HG02571 (cell line): Measurements from ENCODE around the gene HMGB4.

ENCODE experiments used
- ATAC-seq: cut with Tn5 transposase; IDR thresholded peaks from one replicate; pipeline ENCODE4 v1.9.1; 2021; ENCODE audit warnings: mild to moderate bottlenecking, moderate library complexity; ENCODE audit not compliant: unreplicated experiment

HMGB4 gene

GRCh38 chr1:33846861-33847260 lies 17.0 kb upstream of the HMGB4 start:
- no peak for ATAC-seq

DNA sequence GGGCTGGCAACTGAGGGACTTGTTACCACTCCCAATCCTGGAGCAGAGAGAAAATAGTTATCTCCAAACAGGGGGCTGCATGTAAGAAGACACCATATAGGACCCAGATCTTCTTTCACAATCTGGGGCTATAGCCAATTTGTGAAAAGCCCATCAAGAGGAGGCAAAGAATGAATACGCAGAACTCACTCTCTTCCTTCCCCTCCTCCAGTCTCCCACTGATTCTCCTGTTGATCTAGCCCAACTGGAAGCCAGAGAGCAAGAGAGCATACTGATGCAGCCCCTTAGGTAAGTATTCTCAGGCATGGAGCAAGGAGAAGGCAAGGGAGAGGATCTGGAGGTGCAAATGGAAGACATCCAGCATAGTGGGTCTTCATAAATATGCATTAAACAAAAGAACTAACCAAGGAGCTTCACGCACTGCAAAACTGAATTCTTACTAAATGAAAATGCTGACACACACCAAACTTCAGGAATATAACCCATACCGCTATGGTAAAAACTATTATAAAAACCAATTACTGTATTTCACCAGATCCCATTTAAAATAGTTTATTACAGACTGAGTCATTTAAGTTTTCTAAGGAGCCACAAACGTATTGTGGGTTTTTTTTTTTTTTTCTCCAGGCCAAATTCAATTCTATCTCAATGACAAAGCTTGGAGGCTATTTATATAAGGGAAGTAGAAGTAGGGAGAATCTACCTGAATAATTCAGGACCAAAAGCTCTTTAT lies 15.5 kb upstream of the HMGB4 start:
- no peak for ATAC-seq

DNA sequence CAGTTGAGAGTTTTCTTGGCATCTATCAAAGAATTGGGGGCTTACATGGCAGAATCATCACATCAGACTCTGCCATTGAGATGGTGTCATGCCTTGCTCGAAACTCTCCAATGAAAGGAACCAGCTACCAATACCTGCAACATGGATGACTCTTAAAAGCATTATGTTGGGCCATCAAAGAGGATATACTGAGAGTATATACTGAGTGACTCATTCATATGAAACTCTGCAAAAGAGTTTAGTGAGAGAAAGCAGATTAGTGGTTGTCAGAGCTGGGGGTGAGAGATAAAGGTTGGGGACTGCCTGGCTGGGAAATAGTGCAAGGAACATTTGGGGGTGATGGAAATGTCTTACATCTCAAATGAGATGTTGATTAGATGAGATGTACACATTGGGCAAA lies 14.7 kb upstream of the HMGB4 start:
- ATAC-seq, result no peak

GRCh38 chr1:33850481-33850880 lies 13.4 kb upstream of the HMGB4 start:
- ATAC-seq, result no peak

DNA sequence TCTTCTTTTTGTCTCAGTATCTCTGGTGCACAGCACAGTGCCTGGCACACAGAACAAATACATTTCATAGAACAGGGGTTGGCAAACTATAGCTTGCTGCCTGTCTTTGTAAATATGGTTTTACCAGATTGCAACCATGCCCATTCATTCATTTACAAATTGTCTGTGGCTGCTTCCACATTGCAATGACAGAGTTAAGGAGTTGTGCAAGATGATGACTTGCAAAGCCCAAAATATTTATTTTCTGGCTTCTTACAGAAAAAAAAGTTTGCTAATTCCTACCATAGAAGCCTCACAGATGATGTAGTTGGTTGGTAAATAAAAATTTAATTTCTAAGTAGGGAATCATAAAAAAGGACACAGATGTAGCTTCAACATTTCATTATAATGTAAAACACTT lies 11.2 kb upstream of the HMGB4 start:
- no peak for ATAC-seq

GRCh38 chr1:33853431-33853830 lies 10.4 kb upstream of the HMGB4 start:
- ATAC-seq, result no peak

- no peak for ATAC-seq
Observed at GRCh38 chr1:33854091-33854490, 9.8 kb upstream of the HMGB4 start.

GRCh38 chr1:33860671-33861070 lies 3.2 kb upstream of the HMGB4 start:
- no peak for ATAC-seq

DNA sequence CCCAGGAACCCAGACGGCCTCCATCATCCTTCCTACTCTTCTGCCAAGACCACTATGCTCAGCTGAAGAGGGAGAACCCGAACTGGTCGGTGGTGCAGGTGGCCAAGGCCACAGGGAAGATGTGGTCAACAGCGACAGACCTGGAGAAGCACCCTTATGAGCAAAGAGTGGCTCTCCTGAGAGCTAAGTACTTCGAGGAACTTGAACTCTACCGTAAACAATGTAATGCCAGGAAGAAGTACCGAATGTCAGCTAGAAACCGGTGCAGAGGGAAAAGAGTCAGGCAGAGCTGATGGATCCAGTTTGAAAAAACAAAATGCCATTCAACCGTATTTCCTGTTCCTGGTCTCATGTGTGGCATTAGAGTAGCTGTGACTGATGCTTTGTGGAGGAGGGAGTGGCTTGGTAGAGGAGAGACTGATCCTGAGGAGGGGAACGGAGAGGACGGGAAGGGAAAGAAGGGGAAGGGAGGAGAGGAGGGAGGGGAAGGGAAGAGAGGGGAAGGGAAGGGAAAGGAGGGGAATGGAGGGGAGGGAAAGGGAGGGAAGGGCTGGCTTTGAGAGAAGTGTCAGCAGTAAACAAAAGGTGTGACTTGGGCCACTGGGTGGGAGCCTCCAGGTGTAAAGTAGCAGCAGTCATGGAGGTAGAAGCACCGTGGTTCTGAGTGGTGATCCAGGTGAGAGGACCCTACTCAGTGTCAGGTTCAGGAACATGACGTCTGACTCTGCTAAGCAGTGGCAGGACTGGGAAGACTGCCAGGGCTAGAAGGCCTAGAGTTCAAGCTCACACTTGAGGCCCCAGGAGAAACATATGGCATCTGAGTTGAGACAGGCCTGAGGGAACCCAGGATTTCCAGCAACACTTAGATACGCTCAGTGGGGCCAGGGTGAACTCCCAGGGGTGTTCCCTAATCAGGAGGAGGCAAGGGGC lies 846 bp downstream of the HMGB4 start:
- ATAC-seq, result no peak

- ATAC-seq, result no peak
Observed at GRCh38 chr1:33866281-33866680, 2.4 kb downstream of the HMGB4 start.

GRCh38 chr1:33867684-33868083 lies 3.8 kb downstream of the HMGB4 start:
- ATAC-seq, result no peak

GRCh38 chr1:33872275-33872674 lies 8.4 kb downstream of the HMGB4 start:
- ATAC-seq, result no peak

DNA sequence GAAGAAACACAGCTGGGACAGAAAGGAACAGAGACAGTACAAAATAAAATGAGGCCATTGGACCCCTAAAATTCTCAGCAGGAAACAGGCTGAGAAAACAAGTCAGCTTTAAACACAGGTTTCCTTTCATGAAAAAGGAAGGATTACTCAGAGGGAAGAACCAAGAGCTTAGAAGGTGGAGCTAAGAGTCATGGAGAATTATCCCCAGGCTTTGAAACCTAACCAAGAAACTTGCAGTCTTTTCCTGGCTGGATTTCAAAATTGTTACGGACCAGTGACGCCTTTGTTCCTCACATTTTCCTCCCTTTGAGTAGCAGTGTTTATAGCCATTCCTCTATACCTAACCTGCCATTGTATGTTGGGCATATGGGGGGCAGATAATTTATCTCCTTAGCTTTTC lies 8.8 kb downstream of the HMGB4 start:
- no peak for ATAC-seq

DNA sequence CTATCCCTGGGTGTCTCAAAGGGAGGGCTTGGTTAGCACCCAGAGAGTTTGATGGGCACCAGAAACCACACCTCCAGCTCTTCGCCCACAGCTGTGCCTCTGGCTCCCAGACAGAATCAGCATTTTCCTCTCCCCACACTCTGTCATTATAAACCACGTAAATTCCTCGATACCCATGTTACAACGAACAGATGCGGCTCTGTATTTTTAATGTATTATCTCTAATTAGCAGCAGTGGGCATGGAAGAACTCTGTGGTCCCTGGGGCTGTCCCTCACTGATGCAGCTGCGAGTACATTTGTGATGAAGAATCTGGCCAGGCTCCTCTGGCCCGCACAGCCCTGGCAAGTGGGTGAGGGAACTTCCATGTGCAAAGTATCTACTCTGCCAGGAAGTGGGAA lies 10.8 kb downstream of the HMGB4 start:
- ATAC-seq, result no peak

- ATAC-seq, result no peak
Observed at GRCh38 chr1:33875862-33876261, 12.0 kb downstream of the HMGB4 start.

DNA sequence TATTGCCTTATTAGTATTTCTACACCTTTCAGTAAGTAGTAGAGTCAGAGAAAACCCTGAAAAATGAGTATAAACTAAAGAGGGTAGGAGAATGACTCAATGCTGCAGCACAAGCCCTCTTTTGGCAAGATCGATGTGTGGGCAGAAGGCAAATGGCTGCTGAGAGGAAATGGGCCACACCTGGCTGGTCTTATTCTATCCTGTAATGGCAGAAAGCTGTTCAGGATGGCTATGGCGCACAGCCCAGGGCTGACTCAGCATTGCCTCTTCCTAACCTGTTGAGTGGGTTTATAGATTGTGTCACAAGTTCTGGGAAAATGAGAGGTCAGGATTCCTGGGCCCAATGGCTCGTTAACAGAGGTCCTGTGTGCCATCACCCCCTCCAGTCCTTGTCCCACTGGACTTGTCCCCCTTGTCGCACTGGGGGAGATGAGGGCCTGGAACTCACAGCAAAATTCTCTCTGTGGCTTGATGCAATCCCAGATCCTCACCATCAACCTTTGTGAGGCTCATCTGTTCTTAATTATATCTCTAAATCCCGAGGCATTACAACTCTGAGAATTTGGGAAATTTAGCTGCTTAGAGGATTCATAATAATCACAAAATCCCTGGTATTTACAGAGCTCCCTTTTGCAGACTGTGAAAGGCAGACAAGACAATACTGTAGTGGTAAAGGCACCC lies 13.2 kb downstream of the HMGB4 start:
- no peak for ATAC-seq

GRCh38 chr1:33878392-33878791 lies 14.5 kb downstream of the HMGB4 start:
- ATAC-seq, result no peak

DNA sequence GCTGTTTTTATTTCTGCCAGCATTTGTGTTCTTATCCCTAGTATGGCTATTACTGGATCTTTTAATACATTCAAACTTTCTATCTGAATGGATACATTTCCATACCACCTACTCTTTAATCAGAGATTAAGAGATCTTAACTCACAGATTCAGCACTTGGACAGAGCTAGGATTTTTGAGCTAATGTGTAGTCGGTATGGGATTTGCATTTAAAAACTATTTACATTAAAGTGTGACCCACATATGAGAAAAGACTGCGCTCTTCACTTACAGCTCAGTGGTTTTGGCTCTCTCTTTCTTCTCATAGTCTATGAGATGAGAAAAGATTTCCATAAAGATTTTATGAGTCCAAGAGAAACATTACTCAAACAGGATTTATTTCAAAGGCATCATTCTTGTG lies 16.4 kb downstream of the HMGB4 start:
- ATAC-seq, result no peak

GRCh38 chr1:33886496-33886895 lies 22.6 kb downstream of the HMGB4 start:
- no peak for ATAC-seq

- no peak for ATAC-seq
Observed at GRCh38 chr1:33893147-33893830, 29.4 kb downstream of the HMGB4 start.

- no peak for ATAC-seq
Observed at GRCh38 chr1:33895396-33895795, 31.5 kb downstream of the HMGB4 start.
